ENCODE results near the gene PKP3. TPM values are rescaled to one million over a fixed set of nuclear protein-coding genes. Genes with fewer than 3 reads are reported as not detected.
A peak's percentile ranks its signal among the peaks of the same experiment; 100 is the strongest.
"Not testable (repeated sequence)": the region's sequence is repeated elsewhere in the genome, so short reads cannot be mapped to it uniquely, and the experiment has no call there.

The PKP3 gene
- total RNA-seq, 6 donors from 2014 or later, result 33.4 to 86.3 (median 55.2) TPM

- H3K4me3 ChIP-seq, result no peak overlapping the region
- H3K4me1 ChIP-seq, result peaks cover 4 to 27% (median 12%) of the 10 kb centered on the region in 4 donors
- no peak for TF ChIP-seq POLR2A (IDR thresholded peaks at IDR 0.05)
- no peak for TF ChIP-seq POLR2AphosphoS5 (IDR thresholded peaks at IDR 0.05)
- TF ChIP-seq CTCF (IDR thresholded peaks at IDR 0.05), result no peak
- no peak for TF ChIP-seq EP300 (IDR thresholded peaks at IDR 0.05)
- DNase-seq (peak in 1 of 2 donors; percentile 83), ATAC-seq (ENCODE audit: low FRiP score in 2 of 2) (no peak)
- peaks cover 0 to 18% (median 5%) of the 10 kb centered on the region in 4 donors for H3K36me3 ChIP-seq
- no peak overlapping the region for H3K27ac ChIP-seq
- WGBS, 2 donors, result 67 to 68% methylated on average over 6 to 8 of the region's 50 CpGs
- H3K27me3 ChIP-seq, result peaks cover 0 to 13% (median 0%) of the 10 kb centered on the region in 4 donors
- H3K9me3 ChIP-seq, result no peaks in the 10 kb centered on the region
Measured at GRCh38 chr11:400241-400689, 6.3 kb downstream of the PKP3 start.

GRCh38 chr11:401196-401595, 7.2 kb downstream of the PKP3 start:
- H3K4me1 ChIP-seq, result peaks cover 7 to 27% (median 13%) of the 10 kb centered on the region in 4 donors
- not testable (repeated sequence) for H3K9me3 ChIP-seq; H3K4me3 ChIP-seq; ATAC-seq (ENCODE audit: low FRiP score in 2 of 2); H3K27ac ChIP-seq
- H3K27me3 ChIP-seq, result peaks cover 0 to 13% (median 0%) of the 10 kb centered on the region in 4 donors
- WGBS, 2 donors, result no CpG with 5 or more reads among the region's 52 CpGs
- H3K36me3 ChIP-seq, result peaks cover 0 to 18% (median 5%) of the 10 kb centered on the region in 4 donors
- peak in 1 of 2 donors; percentile 31 for DNase-seq

GRCh38 chr11:403021-403760, 9.2 kb downstream of the PKP3 start:
- ATAC-seq (ENCODE audit: low FRiP score in 2 of 2), result no peak
- Histone ChIP-seq H3K4me1 (peaks cover 14 to 30% (median 15%) of the 10 kb centered on the region in 4 donors), H3K36me3 (peaks cover 0 to 18% (median 5%) of the 10 kb centered on the region in 4 donors), H3K27ac (no peak overlapping the region), H3K27me3 (peaks cover 0 to 13% (median 0%) of the 10 kb centered on the region in 4 donors), H3K9me3 (no peaks in the 10 kb centered on the region), H3K4me3 (no peak overlapping the region)
- no peak for TF ChIP-seq POLR2A (IDR thresholded peaks at IDR 0.05)
- no peak for TF ChIP-seq POLR2AphosphoS5 (IDR thresholded peaks at IDR 0.05)
- WGBS, 2 donors, result 79 to 83% methylated on average over 12 to 43 of the region's 55 CpGs
- peak in 1 of 2 donors; percentile 82 for DNase-seq

GRCh38 chr11:403761-404431, 9.9 kb downstream of the PKP3 start:
- Histone ChIP-seq H3K27ac (no peak overlapping the region), H3K9me3 (no peaks in the 10 kb centered on the region), H3K4me3 (no peak overlapping the region), H3K36me3 (peaks cover 0 to 18% (median 5%) of the 10 kb centered on the region in 4 donors), H3K27me3 (peaks cover 0 to 13% (median 0%) of the 10 kb centered on the region in 4 donors), H3K4me1 (peaks cover 14 to 30% (median 15%) of the 10 kb centered on the region in 4 donors)
- TF ChIP-seq EP300 (IDR thresholded peaks at IDR 0.05) (no peak), POLR2AphosphoS5 (IDR thresholded peaks at IDR 0.05) (no peak)
- 88 to 93% methylated on average over 10 to 27 of the region's 27 CpGs for WGBS, 2 donors
- ATAC-seq (ENCODE audit: low FRiP score in 2 of 2) (no peak), DNase-seq (peak in 1 of 2 donors; percentile 82)

- Histone ChIP-seq H3K27me3 (peaks cover 0 to 13% (median 0%) of the 10 kb centered on the region in 4 donors), H3K4me1 (peaks cover 14 to 30% (median 15%) of the 10 kb centered on the region in 4 donors), H3K4me3 (no peak overlapping the region), H3K9me3 (no peaks in the 10 kb centered on the region), H3K36me3 (peaks cover 0 to 18% (median 5%) of the 10 kb centered on the region in 4 donors), H3K27ac (no peak overlapping the region)
- 96 to 97% methylated on average over 8 to 13 of the region's 14 CpGs for WGBS, 2 donors
- TF ChIP-seq POLR2AphosphoS5 (IDR thresholded peaks at IDR 0.05) (no peak), CTCF (IDR thresholded peaks at IDR 0.05) (no peak), EP300 (IDR thresholded peaks at IDR 0.05) (no peak), POLR2A (IDR thresholded peaks at IDR 0.05) (no peak)
- ATAC-seq (ENCODE audit: low FRiP score in 2 of 2) (no peak), DNase-seq (peak in 1 of 2 donors; percentile 61)
Measured at GRCh38 chr11:404551-405264, 10.7 kb downstream of the PKP3 start.

All from upper lobe of left lung (tissue), 6 donors.